Adipocyte (in vitro differentiated cells): ENCODE results near the gene BLOC1S5.

ENCODE experiments used
- DNase-seq: peaks from one replicate; pipeline ENCODE4 v3.0.0-alpha.2; 2015; ENCODE audit warnings: low read depth
- H3K27me3 ChIP-seq: replicated peaks from 2 replicates; pipeline ENCODE4 v1.7.0; 2013; ENCODE audit warnings: mild to moderate bottlenecking, low read length, moderate library complexity; ENCODE audit not compliant: control insufficient read depth, insufficient read depth
- H3K36me3 ChIP-seq: 2 replicates; pipeline ENCODE4 v1.7.0; 2013; ENCODE audit warnings: low read length, mild to moderate bottlenecking, moderate library complexity; ENCODE audit not compliant: control insufficient read depth, insufficient read depth, severe bottlenecking
- H3K4me1 ChIP-seq: 2 replicates; pipeline ENCODE4 v1.7.0; 2013; ENCODE audit warnings: mild to moderate bottlenecking, low read length, moderate library complexity; ENCODE audit not compliant: control insufficient read depth, insufficient read depth
- H3K4me3 ChIP-seq: 2 replicates; pipeline ENCODE4 v1.7.0; 2013; ENCODE audit warnings: mild to moderate bottlenecking, low read length, moderate library complexity
- H3K9ac ChIP-seq: 2 replicates; pipeline ENCODE4 v1.7.0; 2013; ENCODE audit warnings: mild to moderate bottlenecking, low read length, moderate library complexity
- H3K9me3 ChIP-seq: 2 replicates; pipeline ENCODE4 v1.7.0; 2013; ENCODE audit warnings: mild to moderate bottlenecking, low read length, moderate library complexity; ENCODE audit not compliant: control insufficient read depth

BLOC1S5 gene

GRCh38 chr6:8100159-8100854, 36.1 kb upstream of the BLOC1S5 start:
- Histone ChIP-seq H3K4me1 (peaks cover 11% of the 10 kb centered on the region), H3K27me3 (no peaks in the 10 kb centered on the region), H3K9me3 (no peaks in the 10 kb centered on the region), H3K4me3 (no peak overlapping the region), H3K36me3 (peaks cover 17% of the 10 kb centered on the region), H3K9ac (no peak overlapping the region)
- no peak for DNase-seq

GRCh38 chr6:8090650-8091049, 26.5 kb upstream of the BLOC1S5 start:
- Histone ChIP-seq H3K9me3 (peaks cover 4% of the 10 kb centered on the region), H3K36me3 (peaks cover 50% of the 10 kb centered on the region), H3K4me3 (no peak overlapping the region), H3K9ac (no peak overlapping the region), H3K4me1 (peaks cover under 1% of the 10 kb centered on the region), H3K27me3 (no peaks in the 10 kb centered on the region)
- DNase-seq: no peak

- Histone ChIP-seq H3K4me3 (no peak overlapping the region), H3K4me1 (peaks cover 17% of the 10 kb centered on the region), H3K27me3 (no peaks in the 10 kb centered on the region), H3K36me3 (peaks cover 35% of the 10 kb centered on the region), H3K9me3 (peaks cover 4% of the 10 kb centered on the region), H3K9ac (no peak overlapping the region)
- no peak for DNase-seq
These were observed 24.7 kb upstream of the BLOC1S5 start for GRCh38 chr6:8088886-8089285.

DNA sequence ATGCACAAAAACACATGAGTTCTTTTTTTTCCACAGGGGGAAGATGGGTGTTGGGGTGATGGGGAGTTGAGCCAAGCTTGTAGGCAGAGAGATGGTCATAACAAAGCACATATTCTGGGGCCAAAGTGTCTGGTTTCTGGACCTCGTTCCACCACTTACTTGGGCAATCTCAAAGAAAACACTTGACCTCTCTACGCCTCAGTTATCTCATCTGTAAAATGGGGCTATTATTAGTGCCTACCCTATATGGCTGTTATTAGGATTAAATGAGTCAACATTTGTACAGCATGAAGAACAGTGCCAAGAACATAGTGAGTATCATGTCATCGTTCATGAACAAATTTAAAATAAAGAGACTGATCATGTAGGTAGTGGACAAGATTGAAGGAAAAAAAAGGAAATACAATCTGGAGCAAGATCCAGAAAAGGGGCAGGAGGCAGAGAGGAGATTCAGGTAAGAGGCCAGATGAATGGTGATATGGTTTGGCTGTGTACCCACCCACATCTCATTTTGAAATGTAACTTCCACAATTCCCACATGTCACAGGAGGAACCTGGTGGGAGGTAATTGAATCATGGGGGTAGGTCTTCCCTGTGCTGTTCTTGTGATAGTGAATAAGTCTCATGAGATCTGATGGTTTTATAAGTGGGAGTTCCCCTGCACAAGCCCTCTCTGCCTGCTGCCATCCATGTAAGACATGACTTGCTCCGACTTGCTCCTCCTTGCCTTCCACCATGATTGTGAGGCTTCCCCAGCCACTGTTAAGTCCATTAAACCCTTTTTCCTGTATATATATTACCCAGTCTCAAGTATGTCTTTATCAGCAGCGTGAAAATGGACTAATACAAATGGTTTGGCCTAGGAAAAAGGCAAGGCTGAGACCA, 23.9 kb upstream of the BLOC1S5 start:
- H3K36me3 ChIP-seq: peaks cover 34% of the 10 kb centered on the region
- no peak overlapping the region for H3K4me3 ChIP-seq
- DNase-seq: no peak
- H3K9me3 ChIP-seq: peaks cover 4% of the 10 kb centered on the region
- H3K4me1 ChIP-seq: peaks cover 23% of the 10 kb centered on the region
- no peak overlapping the region for H3K9ac ChIP-seq
- no peaks in the 10 kb centered on the region for H3K27me3 ChIP-seq

DNA sequence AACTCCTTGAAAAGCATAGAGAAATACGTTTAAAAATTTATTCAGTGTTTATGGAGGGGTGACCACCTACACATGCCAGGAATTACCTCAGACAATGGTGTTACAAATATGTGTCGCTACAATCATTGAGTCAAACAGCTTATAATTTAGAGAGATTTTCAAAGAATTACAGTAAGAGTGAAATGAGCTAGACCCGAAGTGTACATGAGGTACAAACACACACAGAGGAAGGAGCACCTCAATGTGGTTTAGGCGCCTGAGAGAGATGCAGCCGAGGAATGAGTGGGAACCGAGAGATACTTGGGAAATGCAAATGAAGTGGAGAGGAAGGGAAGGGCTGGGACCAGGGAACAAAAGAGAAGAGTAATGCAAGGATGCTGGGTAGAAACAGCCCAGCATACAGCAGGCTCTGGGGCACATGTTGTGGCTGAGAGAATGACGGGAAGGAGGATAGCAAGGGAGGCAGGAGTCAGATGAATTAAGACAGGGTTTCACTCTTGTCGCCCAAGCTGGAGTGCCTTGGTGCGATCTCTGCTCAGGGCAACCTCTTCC, 22.6 kb upstream of the BLOC1S5 start:
- Histone ChIP-seq H3K9me3 (peaks cover 4% of the 10 kb centered on the region), H3K27me3 (no peaks in the 10 kb centered on the region), H3K4me3 (no peak overlapping the region), H3K36me3 (peaks cover 33% of the 10 kb centered on the region), H3K9ac (no peak overlapping the region), H3K4me1 (peaks cover 31% of the 10 kb centered on the region)
- no peak for DNase-seq

GRCh38 chr6:8085053-8085511, 20.9 kb upstream of the BLOC1S5 start:
- H3K4me3 ChIP-seq: peak overlapping the region; percentile 59
- H3K36me3 ChIP-seq: peaks cover 21% of the 10 kb centered on the region
- peaks cover 40% of the 10 kb centered on the region for H3K4me1 ChIP-seq
- H3K27me3 ChIP-seq: no peaks in the 10 kb centered on the region
- H3K9ac ChIP-seq: peak overlapping the region; percentile 51
- peak; percentile 88 for DNase-seq
- H3K9me3 ChIP-seq: no peaks in the 10 kb centered on the region

DNA sequence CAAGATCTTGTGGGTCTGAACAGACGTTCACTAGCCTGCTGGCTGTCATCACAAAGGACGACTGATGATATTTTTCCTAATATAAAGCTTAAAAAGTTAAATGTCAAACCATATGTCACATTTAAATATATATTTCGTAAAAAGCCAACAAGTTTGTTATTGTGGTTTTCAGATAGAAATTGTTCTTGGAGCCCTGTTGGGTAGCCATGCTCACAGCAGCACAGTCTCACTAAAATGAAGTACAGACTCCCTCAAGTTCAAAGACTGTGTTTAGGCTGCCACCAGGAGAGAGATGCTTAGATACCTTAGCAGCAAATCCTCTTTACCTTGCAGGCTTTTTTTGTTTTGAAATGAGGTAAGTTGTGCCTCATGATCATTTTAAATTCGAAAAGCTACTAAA, 20.4 kb upstream of the BLOC1S5 start:
- Histone ChIP-seq H3K9me3 (no peaks in the 10 kb centered on the region), H3K4me3 (peak overlapping the region; percentile 59), H3K9ac (peak overlapping the region; percentile 51), H3K36me3 (peaks cover 21% of the 10 kb centered on the region), H3K4me1 (peaks cover 45% of the 10 kb centered on the region), H3K27me3 (no peaks in the 10 kb centered on the region)
- peak; percentile 36 for DNase-seq

DNA sequence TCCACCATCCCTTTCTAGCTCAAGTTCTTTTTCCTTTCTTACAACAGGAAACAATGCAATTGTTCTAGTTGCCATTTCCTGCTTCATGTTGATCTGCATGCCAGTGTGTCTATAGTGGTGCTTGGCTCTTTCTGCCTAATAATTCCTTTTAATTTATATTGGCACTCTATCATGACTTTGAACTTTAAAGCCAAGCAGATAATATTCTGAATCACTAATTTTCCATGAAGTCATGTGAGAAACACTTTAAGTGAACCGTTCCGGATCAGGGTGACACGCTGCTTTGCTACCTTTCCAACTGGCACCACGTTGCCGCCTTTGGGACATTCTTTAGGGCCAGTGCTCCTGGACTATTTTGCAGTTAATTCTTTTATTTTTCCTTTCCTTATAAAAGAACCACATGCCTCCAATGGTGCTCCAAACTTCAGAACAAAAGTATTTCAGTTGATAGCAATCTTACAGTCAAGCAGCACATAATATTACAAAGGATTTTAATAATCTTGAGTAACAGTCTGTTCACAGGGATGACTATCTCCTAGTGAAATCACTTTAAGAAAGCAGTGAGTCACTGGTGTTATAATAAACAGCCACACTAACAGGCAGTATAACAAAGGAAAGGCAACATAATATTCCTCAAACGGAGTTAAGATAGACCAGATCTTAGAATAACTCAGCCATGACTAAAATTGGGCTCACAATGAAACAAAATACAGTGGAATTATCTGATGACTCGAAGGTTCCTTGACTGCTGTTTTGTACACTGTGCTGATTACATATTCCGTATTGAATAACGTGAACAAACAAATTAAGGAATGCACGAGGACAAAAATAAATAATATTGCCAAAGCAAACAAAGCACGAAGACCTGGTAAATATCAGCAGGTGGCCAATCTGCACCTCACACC, 19.0 kb upstream of the BLOC1S5 start:
- Histone ChIP-seq H3K4me3 (peak overlapping the region; percentile 57), H3K4me1 (peaks cover 51% of the 10 kb centered on the region), H3K27me3 (no peaks in the 10 kb centered on the region), H3K9ac (peak overlapping the region; percentile 17), H3K36me3 (peaks cover 9% of the 10 kb centered on the region), H3K9me3 (no peaks in the 10 kb centered on the region)
- peak; percentile 87 for DNase-seq

GRCh38 chr6:8082572-8082953, 18.4 kb upstream of the BLOC1S5 start:
- peaks cover 51% of the 10 kb centered on the region for H3K4me1 ChIP-seq
- no peaks in the 10 kb centered on the region for H3K27me3 ChIP-seq
- peak overlapping the region; percentile 57 for H3K4me3 ChIP-seq
- peaks cover 4% of the 10 kb centered on the region for H3K36me3 ChIP-seq
- no peak for DNase-seq
- H3K9me3 ChIP-seq: no peaks in the 10 kb centered on the region
- peak overlapping the region; percentile 17 for H3K9ac ChIP-seq

- Histone ChIP-seq H3K27me3 (no peaks in the 10 kb centered on the region), H3K9me3 (no peaks in the 10 kb centered on the region), H3K9ac (peak overlapping the region; percentile 53), H3K4me1 (peaks cover 53% of the 10 kb centered on the region), H3K36me3 (no peaks in the 10 kb centered on the region), H3K4me3 (no peak overlapping the region)
- peak; percentile 82 for DNase-seq
These were observed 16.4 kb upstream of the BLOC1S5 start for GRCh38 chr6:8080362-8081151.
